Panc1 (cell line): Measurements from ENCODE around the gene CLDN5.

ENCODE experiments used
- POLR2AphosphoS5 ChIP-seq: IDR thresholded peaks from 2 replicates; pipeline ENCODE4 v1.6.1; 2012; ENCODE audit warnings: mild to moderate bottlenecking, low read depth, low read length, moderate library complexity
- REST ChIP-seq, 2 experiments: IDR thresholded peaks; 2 replicates each; pipeline ENCODE4 v1.6.1; 2011 to 2012; ENCODE audit warnings: low read depth in 2 of 2, control low read depth in 1 of 2, low read length in 1 of 2, mild to moderate bottlenecking in 1 of 2, moderate library complexity in 1 of 2; ENCODE audit not compliant: insufficient read depth in 1 of 2
- TF ChIP-seq, protein P1 (sequence below): fragments of 450-650 bp; IDR thresholded peaks from 2 replicates; pipeline ENCODE4 v1.5.1; 2017; ENCODE audit warnings: mild to moderate bottlenecking

DNA sequence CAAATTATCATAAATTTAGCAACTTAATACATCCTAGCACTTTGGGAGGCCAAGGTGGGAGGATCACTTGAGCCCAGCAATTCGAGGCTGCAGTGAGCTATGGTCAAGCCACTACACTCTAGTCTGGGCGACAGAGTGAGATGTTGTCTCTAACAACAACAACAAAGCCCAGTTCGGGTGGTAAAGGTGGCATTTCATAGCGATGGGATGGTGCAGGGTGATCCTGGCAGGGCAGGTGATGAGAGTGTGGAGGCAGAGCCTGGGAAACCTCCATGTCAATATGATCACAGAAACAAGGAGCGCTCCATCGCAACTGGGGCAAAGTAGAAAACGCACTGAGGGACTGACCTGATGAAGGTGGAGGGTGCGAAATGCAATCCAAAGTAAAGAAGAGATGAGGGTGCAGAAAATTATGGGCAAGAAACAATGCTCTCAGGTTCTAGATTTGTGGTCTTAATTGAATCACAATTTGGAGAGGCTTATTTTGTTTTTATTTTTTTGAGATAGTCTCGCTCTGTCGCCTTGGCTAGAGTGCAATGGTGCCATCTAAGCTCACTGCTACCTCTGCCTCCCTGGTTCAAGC lies 32.8 kb upstream of the CLDN5 start:
- TF ChIP-seq, protein P1, sequence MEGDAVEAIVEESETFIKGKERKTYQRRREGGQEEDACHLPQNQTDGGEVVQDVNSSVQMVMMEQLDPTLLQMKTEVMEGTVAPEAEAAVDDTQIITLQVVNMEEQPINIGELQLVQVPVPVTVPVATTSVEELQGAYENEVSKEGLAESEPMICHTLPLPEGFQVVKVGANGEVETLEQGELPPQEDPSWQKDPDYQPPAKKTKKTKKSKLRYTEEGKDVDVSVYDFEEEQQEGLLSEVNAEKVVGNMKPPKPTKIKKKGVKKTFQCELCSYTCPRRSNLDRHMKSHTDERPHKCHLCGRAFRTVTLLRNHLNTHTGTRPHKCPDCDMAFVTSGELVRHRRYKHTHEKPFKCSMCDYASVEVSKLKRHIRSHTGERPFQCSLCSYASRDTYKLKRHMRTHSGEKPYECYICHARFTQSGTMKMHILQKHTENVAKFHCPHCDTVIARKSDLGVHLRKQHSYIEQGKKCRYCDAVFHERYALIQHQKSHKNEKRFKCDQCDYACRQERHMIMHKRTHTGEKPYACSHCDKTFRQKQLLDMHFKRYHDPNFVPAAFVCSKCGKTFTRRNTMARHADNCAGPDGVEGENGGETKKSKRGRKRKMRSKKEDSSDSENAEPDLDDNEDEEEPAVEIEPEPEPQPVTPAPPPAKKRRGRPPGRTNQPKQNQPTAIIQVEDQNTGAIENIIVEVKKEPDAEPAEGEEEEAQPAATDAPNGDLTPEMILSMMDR = no peak
- TF ChIP-seq POLR2AphosphoS5 (no peak), REST (IDR thresholded peaks at IDR 0.05; ENCODE audit: insufficient read depth in 1 of 2, low read depth in 2 of 2, low read length in 1 of 2) (no peak)
